ENCODE results near the gene PTPRN2.

- TF ChIP-seq POLR2A (IDR thresholded peaks at IDR 0.05) (no peak), CTCF (IDR thresholded peaks at IDR 0.05) (no peak)
Observed at GRCh38 chr7:157800281-157800680, 787.3 kb downstream of the PTPRN2 start.
